GM21825 (cell line): ENCODE data around the gene ANK3.
A peak's percentile ranks its signal among the peaks of the same experiment; 100 is the strongest.

Experiments
- ATAC-seq: cut with Tn5 transposase; IDR thresholded peaks from one replicate; pipeline ENCODE4 v1.9.1; 2021; ENCODE audit warnings: mild to moderate bottlenecking, moderate library complexity; ENCODE audit not compliant: unreplicated experiment

Gene ANK3

DNA sequence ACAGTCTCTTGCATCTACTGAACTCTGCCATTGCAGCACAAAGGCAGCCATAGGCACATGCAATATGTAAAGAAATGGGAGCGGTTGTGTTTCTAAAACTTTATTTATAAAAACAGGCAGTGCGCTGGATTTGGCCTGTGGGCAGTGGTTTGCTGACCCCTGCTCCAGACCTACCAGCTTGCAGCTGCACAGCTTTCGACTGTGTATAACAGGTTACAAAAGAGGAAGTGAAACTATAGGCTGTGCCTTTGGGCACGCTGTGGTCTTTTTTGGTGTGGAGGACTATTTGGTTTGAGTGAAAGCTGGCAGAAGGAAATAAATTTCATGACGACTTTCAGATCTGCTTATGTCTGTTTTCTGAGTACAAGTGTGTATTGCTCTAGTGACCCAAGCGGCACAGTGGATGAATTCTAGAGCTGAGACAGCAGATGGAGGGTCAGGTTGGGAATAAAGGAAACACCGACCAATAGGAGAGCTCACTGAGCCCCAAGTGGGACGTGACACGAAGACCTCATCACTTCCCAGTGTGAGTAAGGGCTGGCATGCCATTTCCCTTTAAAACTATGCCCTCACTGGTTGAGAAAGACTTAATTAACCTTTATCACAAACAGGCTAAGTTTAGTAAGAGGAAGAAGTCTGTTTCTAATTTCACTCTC lies 152.7 kb downstream of the ANK3 start:
- peak; percentile 95 for ATAC-seq

GRCh38 chr10:60235001-60235400 lies 154.7 kb downstream of the ANK3 start:
- no peak for ATAC-seq

DNA sequence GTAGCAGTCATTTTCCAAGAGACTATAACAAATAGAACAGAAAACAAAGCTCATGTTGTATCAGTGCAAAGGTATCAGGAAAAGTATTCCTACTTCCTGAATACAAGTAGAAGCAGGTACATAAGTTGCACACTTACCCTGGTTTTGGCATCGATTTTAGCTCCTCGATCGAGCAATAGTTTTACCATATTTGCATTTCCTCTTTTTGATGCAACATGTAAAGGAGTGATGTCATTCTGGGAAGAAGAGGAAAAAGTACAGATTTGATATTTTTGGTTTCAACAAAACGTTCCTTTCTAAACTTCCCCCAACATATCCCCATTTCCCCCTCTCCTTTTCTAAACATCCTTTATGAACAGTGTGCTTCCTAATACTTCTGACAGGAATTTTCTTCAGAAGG lies 155.1 kb downstream of the ANK3 start:
- ATAC-seq, result no peak

DNA sequence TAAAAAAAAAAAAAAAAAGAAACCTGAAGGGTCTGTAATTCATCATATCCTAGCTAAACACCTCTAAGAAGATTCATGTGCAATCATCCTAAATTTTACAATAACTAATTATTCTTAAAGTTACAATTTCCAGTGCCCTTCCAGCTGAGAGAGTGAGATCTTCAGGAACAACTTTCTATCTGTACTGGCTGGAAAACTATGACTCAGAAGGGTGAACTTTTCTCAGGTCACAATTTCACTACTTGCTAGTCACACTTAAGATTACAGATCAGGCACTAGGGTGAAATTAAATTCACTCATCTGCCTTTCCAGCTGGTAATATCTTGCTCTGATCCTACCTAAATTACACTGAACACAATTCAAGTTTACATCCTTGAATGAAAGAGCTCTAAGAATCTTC lies 158.8 kb downstream of the ANK3 start:
- no peak for ATAC-seq

DNA sequence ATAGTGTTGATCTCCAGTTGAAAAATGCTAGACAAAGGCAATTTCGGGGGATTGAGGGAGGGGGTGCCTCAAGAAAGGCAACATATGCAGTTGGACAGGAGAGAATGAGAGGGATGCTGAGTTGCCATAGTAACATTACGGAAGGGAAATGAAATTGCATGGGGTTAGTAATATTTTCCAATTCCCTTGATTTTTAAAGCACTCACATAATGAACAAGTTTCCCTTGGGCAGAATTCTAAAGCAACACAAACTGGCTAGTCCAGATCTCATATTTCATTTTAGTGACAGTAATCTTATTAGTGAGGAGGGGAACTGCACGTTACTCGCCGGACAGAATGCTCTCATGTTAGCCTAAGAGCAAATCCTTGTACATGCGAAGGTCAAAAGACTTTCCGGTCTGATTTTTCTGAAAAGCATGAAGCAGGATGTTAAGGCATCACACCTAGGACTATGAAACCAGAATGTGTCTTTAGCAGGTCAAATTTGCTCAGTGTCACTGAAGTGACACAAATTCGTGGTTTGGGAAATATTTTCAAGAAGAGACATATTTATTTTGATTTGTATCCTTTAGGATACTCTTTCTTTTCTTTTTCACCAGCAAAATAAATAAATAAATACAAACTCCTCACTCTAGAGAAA lies 165.5 kb downstream of the ANK3 start:
- ATAC-seq, result no peak

- ATAC-seq, result no peak
Measured at GRCh38 chr10:60222047-60222446, 167.6 kb downstream of the ANK3 start.

GRCh38 chr10:60212195-60212594 lies 177.5 kb downstream of the ANK3 start:
- ATAC-seq, result no peak

- no peak for ATAC-seq
Measured at GRCh38 chr10:60209874-60210570, 179.7 kb downstream of the ANK3 start.

- ATAC-seq, result no peak
Measured at GRCh38 chr10:60208676-60209269, 180.9 kb downstream of the ANK3 start.

- ATAC-seq, result no peak
Measured at GRCh38 chr10:60207894-60208293, 181.8 kb downstream of the ANK3 start.

DNA sequence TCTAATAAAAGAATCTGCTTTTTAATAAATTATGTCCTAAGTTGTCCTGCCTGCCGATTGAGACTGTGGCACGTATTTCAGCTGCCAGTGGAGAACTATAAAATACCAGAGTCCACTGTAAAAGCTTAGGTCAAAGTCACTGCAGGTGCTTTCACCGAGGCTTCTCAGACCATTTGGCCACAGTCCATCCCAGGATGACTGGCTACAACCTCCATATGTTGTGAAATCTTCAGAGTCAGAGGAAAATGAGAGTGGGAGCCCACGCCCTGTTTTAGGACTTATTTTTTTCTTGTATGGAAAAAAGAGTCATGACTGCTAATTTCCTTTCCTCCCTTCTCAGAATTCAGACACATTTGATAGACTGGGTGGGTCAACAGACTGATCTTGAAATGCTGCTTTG lies 182.9 kb downstream of the ANK3 start:
- ATAC-seq, result no peak

DNA sequence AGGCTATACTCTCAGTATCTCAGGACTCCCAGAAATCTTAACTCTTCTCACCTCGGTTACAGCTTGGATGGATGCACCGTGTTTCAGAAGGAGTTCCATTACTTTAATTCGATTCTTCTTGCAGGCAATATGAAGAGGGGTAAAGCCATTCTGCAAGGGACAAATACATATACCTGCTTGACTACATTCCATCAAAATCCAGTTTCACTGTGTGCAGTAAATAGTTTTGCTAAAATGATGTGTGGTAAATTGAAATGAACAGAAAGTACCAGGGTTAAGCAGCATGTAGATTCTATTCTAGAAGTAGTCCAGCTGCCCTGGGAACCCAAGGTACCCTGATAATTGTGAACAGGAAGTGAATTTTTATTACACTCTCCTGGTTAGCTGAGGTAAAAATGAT lies 183.9 kb downstream of the ANK3 start:
- ATAC-seq, result no peak

DNA sequence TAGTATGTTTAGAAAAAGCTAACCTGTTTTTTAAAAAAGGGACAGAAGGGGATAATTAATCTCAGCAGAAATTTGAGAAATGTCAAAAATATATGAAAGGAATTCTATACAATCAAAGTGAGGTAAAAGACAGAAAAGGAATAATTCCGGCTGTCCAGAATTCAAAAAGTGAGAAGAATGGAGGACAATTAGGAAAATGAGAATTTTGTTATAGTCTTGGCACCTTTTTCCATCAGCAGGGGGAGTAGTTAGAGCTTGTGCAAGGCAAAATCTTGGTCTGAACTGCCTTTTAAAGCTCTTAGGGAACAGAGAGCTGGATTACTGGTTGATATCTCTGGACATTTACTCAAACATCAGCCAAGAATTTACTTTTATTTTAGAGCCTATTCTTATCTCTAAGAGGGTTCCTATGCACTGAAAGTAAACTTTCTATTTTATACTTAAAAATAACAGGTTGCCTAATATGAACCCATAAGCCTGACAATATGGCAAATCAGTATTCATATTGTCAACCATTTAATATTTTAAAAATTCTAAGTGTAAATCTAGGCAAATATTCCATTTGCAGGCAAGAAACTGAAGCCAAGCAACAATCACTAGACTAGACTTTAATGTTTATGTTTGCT lies 185.6 kb downstream of the ANK3 start:
- no peak for ATAC-seq

DNA sequence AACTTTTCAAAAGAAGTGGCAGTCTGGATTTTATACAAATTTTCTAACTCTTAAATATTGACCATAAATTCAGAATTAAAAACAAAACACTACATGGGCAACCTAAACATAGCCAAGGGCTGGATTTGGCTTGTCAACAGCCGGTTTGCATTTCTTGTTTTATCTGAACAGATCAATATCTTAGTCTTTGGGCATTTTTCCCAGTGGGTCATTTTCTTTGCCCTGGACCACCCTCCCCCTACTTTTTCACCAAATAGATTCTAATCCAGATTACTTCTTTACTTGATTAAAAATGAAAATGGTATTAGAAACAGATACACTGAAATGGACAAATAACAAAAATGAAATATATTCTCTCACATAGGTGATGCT lies 189.0 kb downstream of the ANK3 start:
- no peak for ATAC-seq

GRCh38 chr10:60200012-60200681 lies 189.5 kb downstream of the ANK3 start:
- no peak for ATAC-seq

GRCh38 chr10:60197206-60197605 lies 192.5 kb downstream of the ANK3 start:
- no peak for ATAC-seq

- no peak for ATAC-seq
Measured at GRCh38 chr10:60194421-60194820, 195.3 kb downstream of the ANK3 start.

- no peak for ATAC-seq
Measured at GRCh38 chr10:60192946-60193345, 196.7 kb downstream of the ANK3 start.

DNA sequence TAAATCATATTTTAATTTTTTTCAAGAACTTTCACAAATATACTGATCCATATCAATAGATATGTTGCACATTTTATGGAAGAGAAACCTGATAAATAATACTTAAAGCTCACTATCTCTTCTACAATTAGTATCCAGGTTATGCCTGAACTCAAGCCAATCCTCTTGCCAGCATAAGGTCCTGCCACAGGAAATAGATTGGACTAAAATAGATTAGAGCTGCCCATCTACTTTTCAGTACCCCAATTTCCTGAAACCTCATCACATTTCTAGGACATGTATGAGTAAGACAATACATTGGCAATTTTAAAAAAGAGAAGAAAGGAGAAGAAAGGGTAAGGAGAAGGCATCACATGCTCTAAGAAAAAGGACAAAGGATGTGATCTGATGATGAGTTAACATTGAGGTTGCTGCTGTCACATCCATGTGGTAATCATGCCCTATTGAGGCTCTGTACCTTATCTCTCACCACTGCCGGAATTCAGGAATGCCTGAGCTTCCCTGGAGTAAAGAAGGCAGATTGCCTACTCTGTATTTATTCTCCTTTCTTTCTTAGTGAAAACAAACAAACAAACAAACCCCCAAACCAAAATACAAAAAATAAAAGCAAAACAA lies 199.7 kb downstream of the ANK3 start:
- no peak for ATAC-seq

GRCh38 chr10:60188548-60188947 lies 201.1 kb downstream of the ANK3 start:
- no peak for ATAC-seq

- no peak for ATAC-seq
Measured at GRCh38 chr10:60187691-60188090, 202.0 kb downstream of the ANK3 start.
